Renal pelvis (tissue), 12 donors: Measurements from ENCODE around the gene ABHD4. TPM values are rescaled to one million over a fixed set of nuclear protein-coding genes. Genes with fewer than 3 reads are reported as not detected.
"Not testable (repeated sequence)": the region's sequence is repeated elsewhere in the genome, so short reads cannot be mapped to it uniquely, and the experiment has no call there.

Experiments used
- DNase-seq: peaks from one replicate; pipeline ENCODE4 v3.0.0-alpha.2; 2013
- long read RNA-seq, 16 experiments: transcript quantifications; one replicate each; lab custom pipeline, GENCODE V29; 2026
- polyA plus RNA-seq, 3 donors: library from polyadenylated mRNA; unstranded; fragments of 120-200 nt; gene quantifications; one replicate each; pipeline ENCODE4 v1.2.1, GENCODE V29; 2013; ENCODE audit not compliant: insufficient read length in 3 of 3

Gene ABHD4, protein sequence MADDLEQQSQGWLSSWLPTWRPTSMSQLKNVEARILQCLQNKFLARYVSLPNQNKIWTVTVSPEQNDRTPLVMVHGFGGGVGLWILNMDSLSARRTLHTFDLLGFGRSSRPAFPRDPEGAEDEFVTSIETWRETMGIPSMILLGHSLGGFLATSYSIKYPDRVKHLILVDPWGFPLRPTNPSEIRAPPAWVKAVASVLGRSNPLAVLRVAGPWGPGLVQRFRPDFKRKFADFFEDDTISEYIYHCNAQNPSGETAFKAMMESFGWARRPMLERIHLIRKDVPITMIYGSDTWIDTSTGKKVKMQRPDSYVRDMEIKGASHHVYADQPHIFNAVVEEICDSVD
- 10 to 100 TPM; 47.1 to 56.9 (median 49.4) TPM for polyA plus RNA-seq
- long read RNA-seq, donor 1, transcript ABHD4-203 (7 exons, 3,366 nt), result major isoform, 12 of 12 reads
- long read RNA-seq, donor 1, partial matches to known transcripts, result 0 of 12 reads
- long read RNA-seq, donor 1, other reads (novel, unspliced or antisense), result 0 of 12 reads
- long read RNA-seq, donor 2, transcript ABHD4-203 (7 exons, 3,366 nt), result major isoform, 13 of 20 reads
- long read RNA-seq, donor 2, partial matches to known transcripts, result 5 of 20 reads
- long read RNA-seq, donor 2, other reads (novel, unspliced or antisense), result 0 of 20 reads
- long read RNA-seq, donor 3, transcript ABHD4-203 (7 exons, 3,366 nt), result major isoform, 13 of 34 reads
- long read RNA-seq, donor 3, partial matches to known transcripts, result 17 of 34 reads
- long read RNA-seq, donor 3, other reads (novel, unspliced or antisense), result 0 of 34 reads
- long read RNA-seq, donor 4, transcript ABHD4-203 (7 exons, 3,366 nt), result major isoform, 11 of 12 reads
- long read RNA-seq, donor 4, partial matches to known transcripts, result 0 of 12 reads
- long read RNA-seq, donor 4, other reads (novel, unspliced or antisense), result 0 of 12 reads
- long read RNA-seq, donor 5, transcript ABHD4-203 (7 exons, 3,366 nt), result major isoform, 10 of 11 reads
- long read RNA-seq, donor 5, partial matches to known transcripts, result 0 of 11 reads
- long read RNA-seq, donor 5, other reads (novel, unspliced or antisense), result 0 of 11 reads
- long read RNA-seq, donor 6, transcript ABHD4-203 (7 exons, 3,366 nt), result major isoform, 15 of 23 reads
- long read RNA-seq, donor 6, partial matches to known transcripts, result 6 of 23 reads
- long read RNA-seq, donor 6, other reads (novel, unspliced or antisense), result 0 of 23 reads
- long read RNA-seq, donor 7, transcript ABHD4-203 (7 exons, 3,366 nt), result major isoform, 13 of 34 reads
- long read RNA-seq, donor 7, transcript ABHD4-206 (3 exons, 986 nt), result minor isoform, 5 of 34 reads
- long read RNA-seq, donor 7, partial matches to known transcripts, result 16 of 34 reads
- long read RNA-seq, donor 7, other reads (novel, unspliced or antisense), result 0 of 34 reads
- long read RNA-seq, donor 8, transcript ABHD4-203 (7 exons, 3,366 nt), result major isoform, 5 of 5 reads
- long read RNA-seq, donor 8, partial matches to known transcripts, result 0 of 5 reads
- long read RNA-seq, donor 8, other reads (novel, unspliced or antisense), result 0 of 5 reads
- long read RNA-seq, donor 9, transcript ABHD4-203 (7 exons, 3,366 nt), result major isoform, 13 of 16 reads
- long read RNA-seq, donor 9, partial matches to known transcripts, result 0 of 16 reads
- long read RNA-seq, donor 9, other reads (novel, unspliced or antisense), result 0 of 16 reads
- long read RNA-seq, donor 10, transcript ABHD4-203 (7 exons, 3,366 nt), result major isoform, 12 of 22 reads
- long read RNA-seq, donor 10, partial matches to known transcripts, result 6 of 22 reads
- long read RNA-seq, donor 10, other reads (novel, unspliced or antisense), result 0 of 22 reads
- long read RNA-seq, donor 11, partial matches to known transcripts, result 18 of 21 reads
- long read RNA-seq, donor 11, other reads (novel, unspliced or antisense), result 0 of 21 reads
- long read RNA-seq, donor 12, transcript ABHD4-203 (7 exons, 3,366 nt), result major isoform, 21 of 27 reads
- long read RNA-seq, donor 12, partial matches to known transcripts, result 6 of 27 reads
- long read RNA-seq, donor 12, other reads (novel, unspliced or antisense), result 0 of 27 reads
- long read RNA-seq, donor 13, transcript ABHD4-203 (7 exons, 3,366 nt), result major isoform, 8 of 10 reads
- long read RNA-seq, donor 13, partial matches to known transcripts, result 0 of 10 reads
- long read RNA-seq, donor 13, other reads (novel, unspliced or antisense), result 0 of 10 reads
- long read RNA-seq, donor 14, result 0 reads
- long read RNA-seq, donor 15, result 0 reads
- long read RNA-seq, donor 16, transcript ABHD4-203 (7 exons, 3,366 nt), result major isoform, 15 of 19 reads
- long read RNA-seq, donor 16, partial matches to known transcripts, result 0 of 19 reads
- long read RNA-seq, donor 16, other reads (novel, unspliced or antisense), result 0 of 19 reads

DNA sequence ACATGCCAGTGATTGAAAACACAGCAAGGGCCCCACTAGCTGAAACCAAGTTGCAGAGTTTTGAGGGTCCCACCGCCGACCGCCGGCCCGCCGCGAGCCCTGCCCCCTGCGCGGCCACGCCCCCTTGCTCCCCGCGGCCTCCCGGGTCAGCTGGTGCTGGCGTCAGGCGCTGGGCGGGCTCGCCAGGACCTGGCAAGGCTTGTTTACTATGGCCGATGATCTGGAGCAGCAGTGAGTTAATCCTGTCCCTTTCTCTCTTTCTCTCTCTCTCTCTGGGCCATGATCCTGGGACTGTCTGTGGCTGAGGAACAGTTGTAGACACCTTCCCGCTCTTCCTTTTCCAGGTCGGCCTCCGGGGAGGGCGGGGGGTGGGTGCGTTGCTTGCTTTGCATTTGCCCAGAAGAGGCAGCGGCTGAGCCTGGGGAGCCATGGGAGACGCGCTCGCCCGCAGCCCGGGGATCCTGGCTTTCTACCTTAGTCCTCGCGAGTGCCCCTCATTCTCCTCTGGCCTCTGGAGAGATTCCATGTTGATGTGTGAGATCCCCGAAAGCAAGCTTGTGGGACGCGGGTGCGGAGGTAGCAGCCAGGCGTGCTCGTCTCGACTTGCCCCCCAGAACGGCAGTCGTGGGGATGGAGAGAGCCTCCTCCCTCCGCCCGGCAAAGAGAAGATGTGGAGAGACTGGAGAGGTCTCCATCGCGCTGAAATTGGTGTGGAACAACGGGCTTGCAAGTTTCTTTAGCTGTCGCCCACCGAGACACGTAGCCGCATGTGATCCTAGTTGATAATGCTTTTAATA is at the start of gene ABHD4:
Gene ABHD4, plus strand, starts transcription at position 202 of the 797 bp plus-strand sequence. Its CDS starts 7 bp downstream, at position 209.
- peak; percentile 79 for DNase-seq

DNA sequence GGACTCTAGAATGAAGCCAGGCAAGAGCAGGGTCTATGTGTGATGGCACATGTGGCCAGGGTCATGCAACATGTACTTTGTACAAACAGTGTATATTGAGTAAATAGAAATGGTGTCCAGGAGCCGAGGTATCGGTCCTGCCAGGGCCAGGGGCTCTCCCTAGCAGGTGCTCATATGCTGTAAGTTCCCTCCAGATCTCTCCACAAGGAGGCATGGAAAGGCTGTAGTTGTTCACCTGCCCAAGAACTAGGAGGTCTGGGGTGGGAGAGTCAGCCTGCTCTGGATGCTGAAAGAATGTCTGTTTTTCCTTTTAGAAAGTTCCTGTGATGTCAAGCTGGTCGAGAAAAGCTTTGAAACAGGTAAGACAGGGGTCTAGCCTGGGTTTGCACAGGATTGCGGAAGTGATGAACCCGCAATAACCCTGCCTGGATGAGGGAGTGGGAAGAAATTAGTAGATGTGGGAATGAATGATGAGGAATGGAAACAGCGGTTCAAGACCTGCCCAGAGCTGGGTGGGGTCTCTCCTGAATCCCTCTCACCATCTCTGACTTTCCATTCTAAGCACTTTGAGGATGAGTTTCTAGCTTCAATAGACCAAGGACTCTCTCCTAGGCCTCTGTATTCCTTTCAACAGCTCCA is 48.7 kb upstream of the ABHD4 start:
- DNase-seq, result no peak

- DNase-seq, result no peak
Observed at GRCh38 chr14:22549981-22550673, 48.0 kb upstream of the ABHD4 start.

DNA sequence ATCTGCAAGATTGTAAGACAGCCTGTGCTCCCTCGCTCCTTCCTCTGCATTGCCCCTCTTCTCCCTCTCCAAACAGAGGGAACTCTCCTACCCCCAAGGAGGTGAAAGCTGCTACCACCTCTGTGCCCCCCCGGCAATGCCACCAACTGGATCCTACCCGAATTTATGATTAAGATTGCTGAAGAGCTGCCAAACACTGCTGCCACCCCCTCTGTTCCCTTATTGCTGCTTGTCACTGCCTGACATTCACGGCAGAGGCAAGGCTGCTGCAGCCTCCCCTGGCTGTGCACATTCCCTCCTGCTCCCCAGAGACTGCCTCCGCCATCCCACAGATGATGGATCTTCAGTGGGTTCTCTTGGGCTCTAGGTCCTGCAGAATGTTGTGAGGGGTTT is 46.5 kb upstream of the ABHD4 start:
- no peak for DNase-seq

GRCh38 chr14:22552001-22552826 is 45.9 kb upstream of the ABHD4 start:
- no peak for DNase-seq

GRCh38 chr14:22552827-22553076 is 45.3 kb upstream of the ABHD4 start:
- DNase-seq, result no peak

GRCh38 chr14:22553445-22553844 is 44.7 kb upstream of the ABHD4 start:
- DNase-seq, result no peak

DNA sequence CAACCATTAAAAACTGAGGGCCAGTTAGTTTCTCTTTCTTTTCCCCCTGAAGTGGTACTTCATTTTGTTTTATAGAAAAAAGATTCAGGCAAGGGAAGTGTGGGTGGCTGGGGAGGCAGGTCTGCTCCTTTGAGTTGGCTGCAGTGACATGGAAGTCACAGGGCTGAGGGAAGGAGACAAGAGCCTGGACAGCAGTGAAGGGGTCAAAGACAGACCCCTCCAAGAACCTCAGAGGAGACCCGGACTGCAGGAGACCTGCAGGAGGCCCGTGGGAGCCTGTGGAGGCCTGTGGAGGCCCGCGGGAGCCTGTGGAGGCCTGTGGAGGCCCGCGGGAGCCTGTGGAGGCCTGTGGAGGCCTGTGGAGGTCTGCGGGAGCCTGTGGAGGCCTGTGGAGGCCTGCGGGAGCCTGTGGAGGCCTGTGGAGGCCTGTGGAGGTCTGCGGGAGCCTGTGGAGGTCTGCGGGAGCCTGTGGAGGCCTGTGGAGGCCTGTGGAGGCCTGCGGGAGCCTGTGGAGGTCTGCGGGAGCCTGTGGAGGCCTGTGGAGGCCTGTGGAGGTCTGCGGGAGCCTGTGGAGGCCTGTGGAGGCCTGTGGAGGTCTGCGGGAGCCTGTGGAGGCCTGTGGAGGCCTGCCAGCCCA is 44.1 kb upstream of the ABHD4 start:
- not testable (repeated sequence) for DNase-seq

- DNase-seq, result no peak
Observed at GRCh38 chr14:22554498-22555383, 43.4 kb upstream of the ABHD4 start.

DNA sequence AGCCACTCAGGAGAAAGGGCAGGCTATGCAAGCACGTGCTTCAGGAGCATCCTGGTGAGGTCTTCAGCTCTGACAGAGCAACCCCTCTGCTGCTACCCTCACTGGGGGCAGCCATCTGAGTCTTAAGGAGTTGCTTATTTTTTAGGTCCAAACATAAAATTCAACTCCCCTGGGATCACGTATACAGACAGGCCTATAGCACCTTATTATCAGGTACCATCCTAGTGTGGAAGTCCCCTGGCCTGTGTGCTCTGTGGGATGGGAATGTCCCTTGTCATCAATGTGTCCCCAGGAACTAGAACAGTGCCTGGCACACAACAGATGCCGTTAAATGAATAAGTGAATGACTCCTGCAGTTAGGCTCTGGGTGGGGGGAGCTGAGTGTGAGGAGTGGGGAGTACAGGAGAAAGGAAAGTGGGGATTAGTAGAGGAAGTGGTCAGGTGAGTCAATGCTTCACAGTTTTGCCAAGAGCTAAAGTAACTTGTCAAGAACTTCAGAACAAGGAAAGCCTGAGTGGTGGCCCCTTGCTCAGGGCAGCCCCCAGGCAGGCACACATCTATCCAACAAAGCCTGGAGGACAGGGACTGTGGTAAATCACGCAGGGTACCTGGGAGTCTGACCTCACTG is 42.6 kb upstream of the ABHD4 start:
- DNase-seq, result no peak

DNA sequence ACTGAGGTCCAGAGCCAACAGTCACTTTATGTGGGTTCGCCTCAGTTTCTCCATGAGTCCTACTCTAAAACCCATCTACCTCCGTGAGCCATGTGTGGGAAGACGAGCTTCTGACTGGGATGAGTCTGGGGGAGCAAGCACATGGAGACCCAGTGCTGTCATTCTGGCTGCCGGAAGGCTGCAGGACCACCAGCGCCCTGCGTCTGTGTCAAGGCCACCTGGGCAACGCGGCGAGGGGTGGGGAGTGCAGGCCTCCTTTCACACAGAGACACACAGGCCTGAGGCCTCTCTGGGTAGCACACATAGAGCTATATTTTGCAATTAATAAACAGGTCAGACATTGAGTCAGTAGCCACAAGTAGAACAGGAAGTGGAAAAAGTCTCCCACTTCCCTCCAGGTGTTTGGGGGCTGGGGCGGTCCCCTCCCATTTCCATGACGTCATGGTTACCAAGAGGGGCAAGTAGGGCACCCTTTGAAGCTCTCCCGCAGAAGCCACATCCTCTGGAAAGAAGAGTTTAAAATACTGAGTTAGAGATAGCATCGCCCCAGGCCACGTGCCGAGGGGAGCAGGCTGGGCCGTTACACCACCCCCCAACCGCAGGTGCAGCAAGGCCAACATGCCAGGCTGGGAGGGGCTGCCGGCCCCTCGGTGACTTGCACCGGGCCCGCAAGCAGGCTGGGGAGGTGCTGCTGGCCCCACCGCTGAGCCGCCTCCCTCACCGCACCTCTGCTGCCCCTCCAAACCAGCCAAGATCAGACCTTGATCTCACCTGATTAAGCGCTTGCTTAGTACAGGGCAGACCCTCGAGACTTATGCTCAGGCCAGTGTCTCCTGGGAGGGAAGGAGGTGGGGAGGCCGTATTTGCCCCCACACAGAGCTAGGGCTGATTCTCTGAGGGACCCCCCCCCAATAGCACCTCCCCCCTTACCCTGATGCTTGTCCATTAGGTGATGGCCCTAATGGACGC is 41.8 kb upstream of the ABHD4 start:
- DNase-seq, result no peak

GRCh38 chr14:22556990-22557623 is 41.0 kb upstream of the ABHD4 start:
- DNase-seq, result peak; percentile 79

GRCh38 chr14:22557846-22558220 is 40.3 kb upstream of the ABHD4 start:
- DNase-seq, result no peak
